Activated naive CD8-positive, alpha-beta T cell treated with anti-CD3 and anti-CD28 coated beads, Interleukin-2, amount 50 U/mL, for 16 hours (primary cell): ENCODE results near the gene PROK2.

Experiments
- DNase-seq: peaks from one replicate; pipeline ENCODE4 v3.0.0-alpha.2; 2020; ENCODE audit warnings: low read depth, low spot score

PROK2 gene

GRCh38 chr3:71742621-71743020 is 42.3 kb downstream of the PROK2 start:
- no peak for DNase-seq

GRCh38 chr3:71734881-71735280 is 50.1 kb downstream of the PROK2 start:
- DNase-seq: no peak

- DNase-seq: no peak
Measured at GRCh38 chr3:71733319-71733718, 51.6 kb downstream of the PROK2 start.

GRCh38 chr3:71732637-71733036 is 52.3 kb downstream of the PROK2 start:
- no peak for DNase-seq

- DNase-seq: no peak
Measured at GRCh38 chr3:71728632-71729342, 56.2 kb downstream of the PROK2 start.

GRCh38 chr3:71726146-71726545 is 58.8 kb downstream of the PROK2 start:
- no peak for DNase-seq

- no peak for DNase-seq
Measured at GRCh38 chr3:71725271-71725991, 59.5 kb downstream of the PROK2 start, which contains the start of gene EIF4E3. TSS of gene EIF4E3 (minus strand) at chr3:71725402. CDS start at chr3:71725367, 35 bp downstream.

- DNase-seq: no peak
Measured at GRCh38 chr3:71724584-71725270, 60.2 kb downstream of the PROK2 start.

GRCh38 chr3:71724171-71724453 is 60.8 kb downstream of the PROK2 start:
- no peak for DNase-seq

GRCh38 chr3:71723452-71724170 is 61.3 kb downstream of the PROK2 start:
- peak; percentile 33 for DNase-seq

GRCh38 chr3:71722693-71723092 is 62.3 kb downstream of the PROK2 start:
- no peak for DNase-seq
